Measurements from ENCODE around the gene CFAP61.
"Not testable (repeated sequence)": the region's sequence is repeated elsewhere in the genome, so short reads cannot be mapped to it uniquely, and the experiment has no call there.

CFAP61 gene

GRCh38 chr20:20102716-20103258, 50.5 kb downstream of the CFAP61 start:
- Histone ChIP-seq H3K4me1 (ENCODE audit: insufficient read depth, low read length, poor library complexity, severe bottlenecking) (no peaks in the 10 kb centered on the region), H3K79me2 (ENCODE audit: insufficient read depth, low read length) (no peaks in the 10 kb centered on the region), H3K9ac (ENCODE audit: low read depth, low read length, poor library complexity, severe bottlenecking) (no peak overlapping the region), H3K27me3 (ENCODE audit: insufficient read depth, low read length, poor library complexity, severe bottlenecking) (no peaks in the 10 kb centered on the region), H2AFZ (ENCODE audit: low read length) (no peak overlapping the region), H4K20me1 (ENCODE audit: insufficient read depth, low read length, poor library complexity, severe bottlenecking) (no peaks in the 10 kb centered on the region), H3K4me3 (ENCODE audit: low read length, poor library complexity, severe bottlenecking) (no peak overlapping the region), H3K9me3 (ENCODE audit: insufficient read depth, low read depth, low read length) (no peaks in the 10 kb centered on the region), H3F3A (ENCODE audit: low read depth) (no peaks in the 10 kb centered on the region), H3K9me2 (replicated peaks; ENCODE audit: low read depth, low read length) (no peaks in the 10 kb centered on the region), H3K4me2 (ENCODE audit: low read depth, low read length, poor library complexity, severe bottlenecking) (no peak overlapping the region), H3K36me3 (ENCODE audit: insufficient read depth, low read length) (no peaks in the 10 kb centered on the region)
- TF ChIP-seq EZH2phosphoT487 (IDR thresholded peaks at IDR 0.05; ENCODE audit: borderline replicate concordance) (no peak), CTCF (conservative IDR thresholded peaks at IDR 0.05; ENCODE audit: low read length) (no peak)

- no peak overlapping the region for H2AFZ ChIP-seq (ENCODE audit: low read length)
- H3K4me2 ChIP-seq (ENCODE audit: low read depth, low read length, poor library complexity, severe bottlenecking): no peak overlapping the region
- no peaks in the 10 kb centered on the region for H3K27me3 ChIP-seq (ENCODE audit: insufficient read depth, low read length, poor library complexity, severe bottlenecking)
- no peaks in the 10 kb centered on the region for H3K79me2 ChIP-seq (ENCODE audit: insufficient read depth, low read length)
- no peaks in the 10 kb centered on the region for H3K4me1 ChIP-seq (ENCODE audit: insufficient read depth, low read length, poor library complexity, severe bottlenecking)
- H3K36me3 ChIP-seq (ENCODE audit: insufficient read depth, low read length): no peaks in the 10 kb centered on the region
- no peak for TF ChIP-seq EZH2phosphoT487 (IDR thresholded peaks at IDR 0.05; ENCODE audit: borderline replicate concordance)
- no peak for TF ChIP-seq CTCF (conservative IDR thresholded peaks at IDR 0.05; ENCODE audit: low read length)
- no peak overlapping the region for H3K4me3 ChIP-seq (ENCODE audit: low read length, poor library complexity, severe bottlenecking)
- H3F3A ChIP-seq (ENCODE audit: low read depth): no peaks in the 10 kb centered on the region
- no peak overlapping the region for H3K9ac ChIP-seq (ENCODE audit: low read depth, low read length, poor library complexity, severe bottlenecking)
- no peaks in the 10 kb centered on the region for H3K9me3 ChIP-seq (ENCODE audit: insufficient read depth, low read depth, low read length)
- no peaks in the 10 kb centered on the region for H4K20me1 ChIP-seq (ENCODE audit: insufficient read depth, low read length, poor library complexity, severe bottlenecking)
- no peaks in the 10 kb centered on the region for H3K9me2 ChIP-seq (replicated peaks; ENCODE audit: low read depth, low read length)
These were observed 51.2 kb downstream of the CFAP61 start for GRCh38 chr20:20103486-20103885.

GRCh38 chr20:20123187-20123586, 70.9 kb downstream of the CFAP61 start:
- H3K9me2 ChIP-seq (replicated peaks; ENCODE audit: low read depth, low read length); H3K4me2 ChIP-seq (ENCODE audit: low read depth, low read length, poor library complexity, severe bottlenecking); H3K4me1 ChIP-seq (ENCODE audit: insufficient read depth, low read length, poor library complexity, severe bottlenecking); H3F3A ChIP-seq (ENCODE audit: low read depth); H4K20me1 ChIP-seq (ENCODE audit: insufficient read depth, low read length, poor library complexity, severe bottlenecking); H3K36me3 ChIP-seq (ENCODE audit: insufficient read depth, low read length); H3K27me3 ChIP-seq (ENCODE audit: insufficient read depth, low read length, poor library complexity, severe bottlenecking); H3K79me2 ChIP-seq (ENCODE audit: insufficient read depth, low read length); H3K9ac ChIP-seq (ENCODE audit: low read depth, low read length, poor library complexity, severe bottlenecking); H3K4me3 ChIP-seq (ENCODE audit: low read length, poor library complexity, severe bottlenecking); H3K9me3 ChIP-seq (ENCODE audit: insufficient read depth, low read depth, low read length); H2AFZ ChIP-seq (ENCODE audit: low read length): not testable (repeated sequence)

- H3F3A ChIP-seq (ENCODE audit: low read depth): no peaks in the 10 kb centered on the region
- H3K9ac ChIP-seq (ENCODE audit: low read depth, low read length, poor library complexity, severe bottlenecking): no peak overlapping the region
- H3K36me3 ChIP-seq (ENCODE audit: insufficient read depth, low read length): no peaks in the 10 kb centered on the region
- TF ChIP-seq EZH2phosphoT487 (IDR thresholded peaks at IDR 0.05; ENCODE audit: borderline replicate concordance): no peak
- TF ChIP-seq CTCF (conservative IDR thresholded peaks at IDR 0.05; ENCODE audit: low read length): peak; percentile 69
- no peaks in the 10 kb centered on the region for H3K4me1 ChIP-seq (ENCODE audit: insufficient read depth, low read length, poor library complexity, severe bottlenecking)
- H3K27me3 ChIP-seq (ENCODE audit: insufficient read depth, low read length, poor library complexity, severe bottlenecking): no peaks in the 10 kb centered on the region
- no peaks in the 10 kb centered on the region for H3K9me2 ChIP-seq (replicated peaks; ENCODE audit: low read depth, low read length)
- no peaks in the 10 kb centered on the region for H4K20me1 ChIP-seq (ENCODE audit: insufficient read depth, low read length, poor library complexity, severe bottlenecking)
- H3K79me2 ChIP-seq (ENCODE audit: insufficient read depth, low read length): no peaks in the 10 kb centered on the region
- H3K4me2 ChIP-seq (ENCODE audit: low read depth, low read length, poor library complexity, severe bottlenecking): no peak overlapping the region
- no peak overlapping the region for H3K4me3 ChIP-seq (ENCODE audit: low read length, poor library complexity, severe bottlenecking)
- H2AFZ ChIP-seq (ENCODE audit: low read length): no peak overlapping the region
- H3K9me3 ChIP-seq (ENCODE audit: insufficient read depth, low read depth, low read length): peaks cover 11% of the 10 kb centered on the region
These were observed 78.1 kb downstream of the CFAP61 start for GRCh38 chr20:20130399-20130798.

Measured in Loucy (cell line).